Natural killer cell (primary cell): ENCODE results near the gene LIN7A. TPM values are rescaled to one million over a fixed set of nuclear protein-coding genes. Genes with fewer than 3 reads are reported as not detected.

ENCODE experiments used
- ATAC-seq, 3 donors: fragments of 150-1000 bp in 2 of 3; fragments of 200-7000 bp in 1 of 3; cut with Tn5 transposase; 1 replicate in 1 of 3; 2 replicates in 2 of 3; pipeline ENCODE4 v1.10.0; 2021; ENCODE audit warnings: mild to moderate bottlenecking in 2 of 3, moderate library complexity in 2 of 3
- DNase-seq, 2 donors: peaks; one replicate each; pipeline versions ENCODE4 v3.0.0 to v3.0.0-alpha.2; 2013 to 2021; ENCODE audit warnings: mixed read lengths in 1 of 2
- H3K27ac ChIP-seq: one replicate; pipeline ENCODE4 v1.5.1; 2013; ENCODE audit warnings: mild to moderate bottlenecking, low read length
- H3K27me3 ChIP-seq: one replicate; pipeline ENCODE4 v1.6.1; 2013; ENCODE audit warnings: low read length; ENCODE audit not compliant: control insufficient read depth, insufficient read depth
- H3K36me3 ChIP-seq: one replicate; pipeline ENCODE4 v1.6.1; 2013; ENCODE audit warnings: low read length; ENCODE audit not compliant: control insufficient read depth, insufficient read depth
- H3K4me1 ChIP-seq: one replicate; pipeline ENCODE4 v1.6.1; 2013; ENCODE audit warnings: low read length; ENCODE audit not compliant: control insufficient read depth, insufficient read depth
- H3K4me3 ChIP-seq: one replicate; pipeline ENCODE4 v1.5.1; 2013; ENCODE audit warnings: low read length
- H3K9me3 ChIP-seq: one replicate; pipeline ENCODE4 v1.6.1; 2013; ENCODE audit warnings: low read length; ENCODE audit not compliant: control insufficient read depth, insufficient read depth
- H3K27ac Mint-ChIP-seq, 2 donors: one replicate each; pipeline ENCODE4 v1.8.0; 2022; ENCODE audit warnings: mild to moderate bottlenecking in 2 of 2, mixed read lengths in 2 of 2, moderate library complexity in 1 of 2
- H3K27me3 Mint-ChIP-seq, 2 donors: one replicate each; pipeline ENCODE4 v1.8.0; 2022; ENCODE audit warnings: low read depth in 2 of 2, mixed read lengths in 2 of 2
- H3K36me3 Mint-ChIP-seq: one replicate; pipeline ENCODE4 v1.8.0; 2022; ENCODE audit warnings: mixed read lengths
- H3K4me1 Mint-ChIP-seq, 2 donors: one replicate each; pipeline ENCODE4 v1.8.0; 2022; ENCODE audit warnings: mixed read lengths in 2 of 2
- H3K4me3 Mint-ChIP-seq: one replicate; pipeline ENCODE4 v1.8.0; 2022; ENCODE audit warnings: mild to moderate bottlenecking, moderate library complexity, mixed read lengths
- H3K9me3 Mint-ChIP-seq, 2 donors: one replicate each; pipeline ENCODE4 v1.8.0; 2022; ENCODE audit warnings: mixed read lengths in 2 of 2
- CTCF ChIP-seq: fragments of 200-600 bp; IDR thresholded peaks from one replicate; pipeline ENCODE4 v1.8.0; 2022; ENCODE audit warnings: antibody characterized with exemption
- WGBS: methylation state at CpG from one replicate; pipeline ENCODE4 v1.1.7; 2013; ENCODE audit warnings: missing lambda C conversion rate; ENCODE audit not compliant: insufficient coverage; 5-methylcytosine and 5-hydroxymethylcytosine counted together
- intact Hi-C: fragments of 100-400 bp; cut with micrococcal nuclease; formaldehyde crosslinking; loops from one replicate; pipeline ENCODE4 v1.14.2; 2022
- total RNA-seq, 4 donors: library from RNA; stranded (reverse); fragments of 120-200 nt in 1 of 4; gene quantifications; one replicate each; pipeline versions ENCODE4 v1.2.3 to v1.2.4, GENCODE V29; 2013 to 2022

Gene LIN7A
- total RNA-seq, 3 donors from 2014 or later (not counting 1 experiment from before 2014, with no cell fraction given), result 0.12 to 14.9 (median 0.27) TPM

- Mint-ChIP-seq H3K9me3 (peaks cover 5 to 12% of the 10 kb centered on the region in 2 donors), H3K36me3 (no peaks in the 10 kb centered on the region), H3K27ac (no peak overlapping the region), H3K4me1 (no peaks in the 10 kb centered on the region), H3K27me3 (no peaks in the 10 kb centered on the region), H3K4me3 (no peak overlapping the region)
- no peak overlapping the region for H3K4me3 ChIP-seq
- intact Hi-C loops, result no loop called here
- WGBS, result 94% methylated on average over 4 of the region's 4 CpGs
- H3K27me3 ChIP-seq, result no peaks in the 10 kb centered on the region
- H3K36me3 ChIP-seq, result no peaks in the 10 kb centered on the region
- no peak for TF ChIP-seq CTCF
- peaks cover 3% of the 10 kb centered on the region for H3K9me3 ChIP-seq
- ATAC-seq (no peak), DNase-seq (no peak)
- H3K4me1 ChIP-seq, result no peaks in the 10 kb centered on the region
- no peak overlapping the region for H3K27ac ChIP-seq
These were observed 99.6 kb downstream of the LIN7A start for GRCh38 chr12:80838024-80838658.

GRCh38 chr12:80837342-80837978 lies 100.3 kb downstream of the LIN7A start:
- Mint-ChIP-seq H3K4me3 (no peak overlapping the region), H3K9me3 (peaks cover 5 to 12% of the 10 kb centered on the region in 2 donors), H3K27ac (no peak overlapping the region), H3K27me3 (no peaks in the 10 kb centered on the region), H3K36me3 (no peaks in the 10 kb centered on the region), H3K4me1 (no peaks in the 10 kb centered on the region)
- Histone ChIP-seq H3K4me1 (no peaks in the 10 kb centered on the region), H3K27me3 (no peaks in the 10 kb centered on the region), H3K27ac (no peak overlapping the region), H3K9me3 (peaks cover 4% of the 10 kb centered on the region), H3K36me3 (no peaks in the 10 kb centered on the region), H3K4me3 (no peak overlapping the region)
- no peak for TF ChIP-seq CTCF
- intact Hi-C loops, result no loop called here
- ATAC-seq, result no peak
- WGBS, result 51% methylated on average over 3 of the region's 5 CpGs
- DNase-seq, result no peak

- Mint-ChIP-seq H3K36me3 (no peaks in the 10 kb centered on the region), H3K4me1 (no peaks in the 10 kb centered on the region), H3K9me3 (peaks cover 2 to 16% of the 10 kb centered on the region in 2 donors), H3K4me3 (no peak overlapping the region), H3K27me3 (no peaks in the 10 kb centered on the region), H3K27ac (no peak overlapping the region)
- DNase-seq, result no peak
- TF ChIP-seq CTCF, result no peak
- peaks cover 4% of the 10 kb centered on the region for H3K9me3 ChIP-seq
- WGBS, result 0% methylated on average over 1 of the region's 1 CpG
- no peak overlapping the region for H3K27ac ChIP-seq
- no peak for ATAC-seq
- no peak overlapping the region for H3K4me3 ChIP-seq
- no peaks in the 10 kb centered on the region for H3K4me1 ChIP-seq
- no peaks in the 10 kb centered on the region for H3K27me3 ChIP-seq
- no peaks in the 10 kb centered on the region for H3K36me3 ChIP-seq
- intact Hi-C loops, result no loop called here
These were observed 103.0 kb downstream of the LIN7A start for GRCh38 chr12:80834724-80835123.
